GM12801 (cell line): ENCODE measurements around the gene PIGV.

ENCODE experiments used
- TF ChIP-seq, protein P1 (sequence below): IDR thresholded peaks from one replicate; pipeline ENCODE4 v1.5.1; 2011; ENCODE audit warnings: control low read depth; ENCODE audit not compliant: insufficient read length; ENCODE audit errors: extremely low read depth

The PIGV gene

DNA sequence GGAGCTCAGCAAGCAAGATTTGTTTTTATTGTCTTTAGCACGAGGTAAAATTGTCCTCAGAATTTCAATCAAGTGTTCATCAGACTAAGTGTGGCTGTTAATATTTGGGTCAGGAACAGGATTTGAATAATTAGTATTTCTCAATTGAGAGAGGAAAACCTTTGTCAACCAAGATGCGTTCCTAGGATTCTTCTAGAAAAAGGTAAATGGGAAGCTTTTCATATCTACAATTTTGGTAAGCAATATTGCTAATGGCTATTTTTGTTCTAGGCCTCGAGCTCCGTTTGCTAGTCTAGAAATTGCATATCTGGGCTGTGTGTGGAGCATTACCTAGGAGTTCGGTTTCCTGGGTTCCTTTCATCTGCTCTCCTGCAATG is 4.1 kb upstream of the PIGV start:
- TF ChIP-seq, protein P1, sequence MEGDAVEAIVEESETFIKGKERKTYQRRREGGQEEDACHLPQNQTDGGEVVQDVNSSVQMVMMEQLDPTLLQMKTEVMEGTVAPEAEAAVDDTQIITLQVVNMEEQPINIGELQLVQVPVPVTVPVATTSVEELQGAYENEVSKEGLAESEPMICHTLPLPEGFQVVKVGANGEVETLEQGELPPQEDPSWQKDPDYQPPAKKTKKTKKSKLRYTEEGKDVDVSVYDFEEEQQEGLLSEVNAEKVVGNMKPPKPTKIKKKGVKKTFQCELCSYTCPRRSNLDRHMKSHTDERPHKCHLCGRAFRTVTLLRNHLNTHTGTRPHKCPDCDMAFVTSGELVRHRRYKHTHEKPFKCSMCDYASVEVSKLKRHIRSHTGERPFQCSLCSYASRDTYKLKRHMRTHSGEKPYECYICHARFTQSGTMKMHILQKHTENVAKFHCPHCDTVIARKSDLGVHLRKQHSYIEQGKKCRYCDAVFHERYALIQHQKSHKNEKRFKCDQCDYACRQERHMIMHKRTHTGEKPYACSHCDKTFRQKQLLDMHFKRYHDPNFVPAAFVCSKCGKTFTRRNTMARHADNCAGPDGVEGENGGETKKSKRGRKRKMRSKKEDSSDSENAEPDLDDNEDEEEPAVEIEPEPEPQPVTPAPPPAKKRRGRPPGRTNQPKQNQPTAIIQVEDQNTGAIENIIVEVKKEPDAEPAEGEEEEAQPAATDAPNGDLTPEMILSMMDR = no peak

- TF ChIP-seq, protein P1 = no peak
Observed at GRCh38 chr1:26784023-26784871, 3.5 kb upstream of the PIGV start.

GRCh38 chr1:26784886-26785285 is 2.9 kb upstream of the PIGV start:
- TF ChIP-seq, protein P1 = no peak

GRCh38 chr1:26785611-26786436 is 1.9 kb upstream of the PIGV start:
- TF ChIP-seq, protein P1 = no peak

DNA sequence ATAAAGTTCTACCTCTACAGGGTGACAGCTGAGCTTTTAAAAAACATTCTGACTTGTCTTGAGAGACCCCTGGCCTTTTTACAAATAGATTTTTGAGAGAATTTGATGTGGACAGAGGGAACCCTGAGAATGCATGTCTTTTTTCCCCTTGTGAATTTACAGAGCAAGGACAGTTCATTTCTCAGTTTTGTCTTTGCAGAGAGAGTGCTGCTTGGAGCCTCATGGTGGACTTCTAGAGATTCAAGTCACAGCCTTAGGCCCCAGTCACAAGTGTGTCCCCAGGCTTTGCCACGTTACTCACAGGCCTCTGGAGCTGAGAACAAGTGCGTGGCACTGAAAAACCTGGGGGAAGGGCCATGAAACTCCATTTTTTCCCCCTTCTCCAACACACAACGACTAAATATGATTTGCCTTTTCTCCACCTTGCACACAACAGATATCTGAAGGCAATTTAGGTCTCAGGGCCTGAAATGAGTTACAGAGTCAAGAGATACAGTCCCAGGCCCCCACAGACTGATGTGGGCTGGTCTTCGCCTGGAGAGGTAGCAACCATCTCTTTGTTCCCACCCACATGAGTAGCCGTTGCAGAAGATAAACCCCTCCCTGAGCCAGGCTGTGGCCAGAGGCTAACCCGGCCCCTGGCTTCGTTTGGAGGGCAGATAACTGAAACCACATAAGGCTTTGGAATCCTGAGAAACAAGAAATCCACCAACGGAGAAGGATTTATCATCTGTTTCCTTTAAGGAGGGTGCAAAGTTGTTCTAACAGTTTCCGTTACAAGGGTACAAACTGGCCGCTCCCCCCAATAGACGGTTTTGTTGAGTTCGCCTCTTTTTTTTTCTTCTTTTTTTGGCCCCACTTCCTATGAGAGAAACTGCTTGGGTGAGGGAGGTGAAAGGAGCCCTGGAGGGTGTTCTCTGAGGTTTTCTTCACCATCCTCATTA is 1.0 kb upstream of the PIGV start:
- TF ChIP-seq, protein P1 = no peak

GRCh38 chr1:26787381-26787705 is 407 bp upstream of the PIGV start:
- TF ChIP-seq, protein P1 = no peak

GRCh38 chr1:26788515-26788785 is 700 bp downstream of the PIGV start:
- TF ChIP-seq, protein P1 = no peak
